ELF-1 (cell line): ENCODE data around the gene HLF.

Experiments used
- DNase-seq: peaks from one replicate; pipeline ENCODE4 v3.0.0-alpha.2; 2016; ENCODE audit warnings: low read depth, low spot score

HLF gene

GRCh38 chr17:55254375-55254774 is 10.4 kb upstream of the HLF start:
- DNase-seq: no peak

- DNase-seq: no peak
Observed at GRCh38 chr17:55258578-55259135, 6.1 kb upstream of the HLF start.

- DNase-seq: no peak
Observed at GRCh38 chr17:55259684-55260111, 5.1 kb upstream of the HLF start.

- DNase-seq: no peak
Observed at GRCh38 chr17:55261311-55261710, 3.4 kb upstream of the HLF start.

GRCh38 chr17:55263569-55264277 is 1.0 kb upstream of the HLF start:
- peak; percentile 22 for DNase-seq

GRCh38 chr17:55264278-55264644 is 499 bp upstream of the HLF start:
- peak; percentile 16 for DNase-seq

- DNase-seq: peak; percentile 8
Observed at GRCh38 chr17:55265311-55266021, 706 bp downstream of the HLF start.

GRCh38 chr17:55266051-55266957 is 1.5 kb downstream of the HLF start:
- peak; percentile 13 for DNase-seq

- DNase-seq: no peak
Observed at GRCh38 chr17:55266958-55267688, 2.4 kb downstream of the HLF start.

- DNase-seq: no peak
Observed at GRCh38 chr17:55267777-55268648, 3.3 kb downstream of the HLF start.

GRCh38 chr17:55268649-55269480 is 4.1 kb downstream of the HLF start:
- DNase-seq: no peak

- DNase-seq: no peak
Observed at GRCh38 chr17:55269894-55270293, 5.1 kb downstream of the HLF start.

- no peak for DNase-seq
Observed at GRCh38 chr17:55271223-55271571, 6.4 kb downstream of the HLF start.

- DNase-seq: no peak
Observed at GRCh38 chr17:55271958-55272710, 7.4 kb downstream of the HLF start.

GRCh38 chr17:55272711-55273578 is 8.2 kb downstream of the HLF start:
- no peak for DNase-seq

GRCh38 chr17:55273579-55274354 is 9.0 kb downstream of the HLF start:
- DNase-seq: no peak
